SKM-1 treated with dmso at 0.1 percent for 144 hours (cell line): ENCODE measurements around the gene SFXN5.
A peak's percentile ranks its signal among the peaks of the same experiment; 100 is the strongest.

Experiments
- DNase-seq: peaks from one replicate; lab custom pipeline; 2025; ENCODE audit not compliant: unreplicated experiment; lab: John Stamatoyannopoulos, UW

Gene SFXN5

DNA sequence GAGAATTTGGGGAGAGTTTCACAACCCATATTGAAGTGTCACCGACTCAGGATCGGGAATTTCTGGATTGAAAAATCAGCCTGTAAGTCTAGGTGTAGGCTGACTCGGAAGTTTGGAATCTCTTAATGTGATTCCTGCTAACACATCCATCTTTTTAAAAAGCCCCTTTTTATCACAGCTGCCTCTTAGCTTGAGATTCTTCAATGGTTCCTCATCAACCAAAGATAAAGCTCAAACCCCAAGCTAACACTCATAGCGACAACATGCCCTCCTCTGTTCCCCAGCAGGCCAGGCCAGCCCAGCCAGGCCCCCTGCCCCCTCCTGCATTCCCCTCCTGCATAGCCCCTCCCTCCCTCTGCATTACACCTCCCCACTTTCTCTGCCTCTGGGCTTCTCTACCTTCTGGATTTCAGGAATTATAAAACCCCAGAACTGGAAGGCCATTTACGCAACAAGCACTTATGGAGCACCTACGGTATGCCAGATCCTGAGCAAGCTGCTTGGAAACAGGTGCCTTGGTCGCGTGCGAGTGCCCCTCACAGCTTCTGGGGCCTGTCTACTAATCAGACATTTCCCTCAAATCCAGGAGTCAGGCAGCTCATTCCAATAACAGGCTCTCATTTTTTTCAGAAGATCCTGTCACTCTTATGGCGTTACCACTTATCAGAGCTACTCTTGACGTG is 90.8 kb downstream of the SFXN5 start:
- no peak for DNase-seq

DNA sequence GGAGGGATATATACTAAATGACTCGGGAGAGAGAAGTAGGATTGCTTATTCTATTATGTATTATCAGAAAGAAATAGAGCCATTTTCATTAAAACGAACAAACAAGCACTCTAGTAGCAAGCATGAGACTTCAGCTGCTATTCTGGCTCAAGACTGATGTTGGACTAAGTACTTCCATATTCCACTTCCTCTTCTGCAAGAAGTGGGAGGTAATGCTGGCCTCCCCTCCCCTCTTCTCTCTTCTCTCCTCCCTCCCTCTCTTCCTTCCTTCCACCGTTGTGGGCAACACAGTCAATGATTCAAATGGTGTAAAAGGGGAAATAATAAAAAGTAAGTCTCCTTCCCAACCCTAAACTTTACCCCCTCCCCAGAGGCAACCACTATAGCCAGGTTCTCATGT is 91.6 kb downstream of the SFXN5 start:
- DNase-seq, result peak; percentile 97

DNA sequence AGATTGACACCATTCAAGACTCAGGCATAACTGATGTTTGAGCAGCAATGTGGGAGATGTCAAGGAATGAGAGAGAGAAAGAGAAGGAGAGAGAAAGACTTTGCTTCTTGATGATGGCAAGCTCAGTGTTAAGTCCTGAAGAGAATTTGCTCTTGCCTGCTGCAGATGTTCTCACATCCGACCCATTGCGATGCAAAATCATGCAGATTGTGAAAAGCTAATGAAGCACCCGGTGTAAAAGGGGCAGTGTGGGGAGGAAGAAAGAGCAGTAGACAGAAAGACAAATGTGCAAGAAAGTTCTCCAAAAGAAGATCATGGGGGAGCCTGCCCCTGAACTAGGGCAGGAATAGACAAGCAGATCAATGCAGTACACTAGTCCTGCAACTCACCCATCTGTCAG is 96.5 kb downstream of the SFXN5 start:
- DNase-seq, result no peak

- DNase-seq, result no peak
Measured at GRCh38 chr2:72974436-72974754, 97.1 kb downstream of the SFXN5 start.

DNA sequence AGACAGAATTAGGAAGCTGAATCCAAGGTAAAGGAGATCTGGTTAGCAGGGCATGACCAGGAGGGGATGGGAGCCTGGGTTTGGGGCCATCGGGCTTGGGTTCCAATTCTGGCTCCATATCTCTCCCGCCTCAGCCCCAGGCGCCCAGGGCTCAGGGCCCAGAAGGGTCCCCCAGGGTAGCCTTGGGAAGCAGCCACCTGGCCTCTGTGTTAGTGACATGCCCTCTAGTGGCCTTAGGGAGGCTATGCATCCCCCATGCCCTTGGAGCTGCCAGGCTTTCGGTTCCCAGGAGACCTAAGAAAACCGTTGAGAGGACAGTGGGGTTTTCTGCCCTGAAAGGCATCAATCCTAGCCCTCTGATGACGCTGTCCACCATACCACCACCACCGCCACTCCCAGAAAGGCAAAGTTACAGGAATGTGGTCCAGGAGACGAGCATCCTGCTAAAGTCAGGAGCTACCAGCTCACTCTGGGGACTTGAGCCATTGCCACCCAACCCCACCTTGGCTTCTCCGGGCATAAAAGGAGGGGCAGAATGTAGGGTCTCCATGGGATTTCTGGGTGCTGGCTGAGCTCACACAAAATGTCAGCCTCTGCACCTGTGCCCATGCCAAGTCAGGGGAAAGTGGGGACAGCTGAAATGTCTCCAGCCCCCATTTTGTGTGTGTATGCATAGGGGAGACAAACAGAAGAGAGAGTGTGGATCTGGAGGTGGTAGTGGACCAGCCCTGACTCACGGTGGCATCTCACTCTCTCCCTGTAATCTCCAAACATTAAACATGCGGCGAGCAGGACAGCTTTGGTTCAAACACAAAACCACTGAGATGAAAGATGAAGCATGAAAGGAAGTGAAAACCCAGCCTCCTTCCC is 97.7 kb downstream of the SFXN5 start:
- DNase-seq, result peak; percentile 42

DNA sequence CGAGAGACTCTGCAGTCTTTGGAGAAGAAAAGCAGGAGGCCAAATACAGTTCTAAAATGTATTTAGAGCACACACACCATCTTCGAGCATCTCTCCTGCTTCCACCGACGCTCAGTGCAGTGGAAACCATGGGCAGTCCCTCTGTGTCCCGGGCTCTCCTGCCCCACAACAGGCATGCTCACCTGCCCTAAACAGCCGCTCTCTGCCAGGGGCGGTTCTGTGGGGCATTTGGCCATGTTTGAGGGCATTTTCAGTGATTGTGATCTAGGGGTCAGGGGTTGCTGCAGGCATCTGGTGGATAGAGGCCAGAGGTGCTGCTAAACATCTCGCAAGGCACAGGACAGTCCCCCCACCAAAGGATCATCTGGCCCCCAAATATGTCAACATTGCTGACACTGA is 98.4 kb downstream of the SFXN5 start:
- DNase-seq, result no peak

DNA sequence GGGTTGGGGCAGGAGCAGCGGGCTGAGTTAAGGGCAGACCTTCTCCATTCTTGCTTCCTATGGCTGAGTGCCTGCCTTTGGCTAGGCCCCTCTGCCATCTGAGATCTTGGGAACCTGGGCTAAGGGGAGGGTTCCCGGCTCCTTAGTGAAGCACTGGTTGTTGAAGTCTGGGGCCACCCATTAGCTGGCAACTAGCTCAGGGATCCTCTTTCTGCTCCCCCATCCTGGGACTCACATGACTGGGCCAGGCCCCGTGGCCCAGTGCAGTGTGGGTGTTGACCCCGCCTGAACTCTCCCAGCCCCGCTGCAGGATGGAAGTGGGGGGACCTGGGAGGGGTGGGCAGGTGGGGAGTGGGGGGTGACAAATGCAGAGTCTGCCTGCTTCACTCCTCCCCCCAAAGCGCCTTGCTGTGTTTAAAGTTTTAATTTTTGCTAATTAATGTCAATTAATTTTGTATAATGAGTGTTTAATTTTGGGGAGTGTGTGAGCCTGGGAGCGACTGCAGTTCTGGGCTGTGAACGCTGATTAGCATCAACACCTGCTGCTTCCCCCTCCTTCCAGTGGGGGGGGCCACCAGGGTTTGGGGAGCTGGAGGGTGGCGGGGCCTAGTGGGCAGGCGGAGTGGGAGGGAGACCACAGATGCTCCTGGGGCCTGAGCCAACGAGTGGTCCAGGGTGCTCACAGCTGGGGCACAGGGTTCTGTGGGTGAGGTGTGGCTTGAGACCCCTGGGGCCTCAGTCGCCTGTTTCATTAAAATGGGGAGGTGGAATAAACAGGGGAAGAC is 99.0 kb downstream of the SFXN5 start:
- no peak for DNase-seq

DNA sequence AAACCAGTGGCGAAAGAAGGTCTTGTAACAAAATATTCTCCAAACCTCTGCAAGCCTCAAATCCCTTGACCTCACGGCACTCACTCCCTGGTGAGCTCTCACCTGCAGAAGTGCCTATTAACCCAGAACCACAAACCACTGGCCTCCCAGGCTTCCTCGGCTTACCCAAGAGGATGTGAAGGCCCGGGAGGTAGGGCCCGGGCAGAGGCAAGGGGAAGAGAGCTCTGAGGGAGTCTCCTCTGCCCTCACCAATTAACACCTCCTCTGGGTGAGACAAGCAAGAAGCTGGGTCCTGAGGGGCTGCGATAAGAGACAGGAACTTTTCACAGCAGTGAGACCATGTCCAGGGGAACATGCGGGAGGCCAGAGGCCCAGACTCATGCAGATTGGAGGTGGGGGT is 100.5 kb downstream of the SFXN5 start:
- peak; percentile 15 for DNase-seq

DNA sequence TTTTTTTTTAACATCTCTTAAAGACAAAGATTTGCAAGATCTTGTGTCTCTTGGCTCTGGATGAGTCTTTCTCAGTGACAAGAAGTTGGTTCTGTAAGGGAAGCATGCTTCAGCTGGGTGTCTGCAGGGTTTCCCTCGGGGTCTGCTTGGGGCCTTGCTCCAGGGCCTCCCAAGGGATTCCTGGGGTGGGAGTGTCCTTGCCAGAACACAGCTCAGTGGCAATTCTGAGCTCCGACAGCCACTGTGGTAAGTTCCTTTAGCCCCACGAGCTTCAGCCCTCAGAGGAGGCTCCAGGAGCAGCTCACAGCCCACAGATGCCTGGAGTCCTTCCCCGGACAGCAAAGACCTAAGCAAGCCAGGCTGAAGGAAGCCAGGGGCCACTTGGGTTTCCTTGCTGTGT is 101.8 kb downstream of the SFXN5 start:
- no peak for DNase-seq

DNA sequence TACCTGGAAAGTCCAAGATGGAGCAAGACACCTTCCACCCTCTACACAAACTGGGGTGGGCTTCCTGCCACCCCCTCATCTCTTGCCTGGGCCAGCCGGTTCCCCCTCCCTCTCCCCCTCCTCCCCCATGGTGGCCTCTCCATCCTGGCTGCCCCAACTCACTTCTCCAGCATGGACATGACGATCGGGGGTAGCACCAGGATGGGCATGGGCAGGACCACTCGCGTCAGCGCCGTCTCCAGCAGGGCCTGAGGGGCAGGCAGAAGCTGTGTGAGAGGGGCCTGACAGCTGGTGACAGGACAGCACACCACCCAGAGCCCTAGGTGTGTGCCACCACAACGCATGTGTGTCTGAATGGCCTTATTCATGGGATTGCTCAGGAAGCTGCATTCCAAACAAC is 103.2 kb downstream of the SFXN5 start:
- DNase-seq, result no peak

DNA sequence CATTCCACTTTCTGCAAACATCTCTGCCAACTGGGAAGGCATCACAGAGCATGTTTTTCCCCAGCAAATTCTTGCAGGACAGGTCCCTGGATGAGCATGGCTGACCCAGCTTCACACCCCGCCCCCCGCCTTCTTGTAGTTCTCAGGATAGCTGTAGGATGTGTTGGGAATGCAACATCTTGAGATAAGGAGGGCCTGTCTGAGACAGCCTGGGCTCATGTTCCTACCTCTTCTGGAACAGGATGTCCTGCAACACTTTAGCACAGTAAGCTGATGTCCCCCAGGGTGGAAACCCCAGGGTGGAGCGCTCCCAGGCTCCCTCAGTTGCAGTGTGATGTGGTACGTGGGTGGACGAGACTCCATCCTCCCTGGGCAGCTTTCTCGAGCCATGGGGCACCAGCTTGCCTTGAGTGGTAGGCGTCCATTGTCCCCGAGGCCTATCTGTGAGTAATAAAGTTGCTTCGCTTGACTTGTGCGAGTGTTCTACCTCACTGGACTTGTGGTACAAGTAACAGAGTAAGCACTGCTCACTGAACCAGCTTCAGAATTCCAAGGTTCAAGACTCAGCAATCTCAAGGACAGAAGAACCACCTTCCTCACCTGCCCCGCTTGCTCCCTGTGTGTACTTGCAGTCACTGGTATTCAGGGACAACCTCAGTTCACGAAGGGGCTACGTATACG is 105.6 kb downstream of the SFXN5 start:
- DNase-seq, result no peak

- DNase-seq, result no peak
Measured at GRCh38 chr2:72965016-72965415, 106.5 kb downstream of the SFXN5 start.

GRCh38 chr2:72964146-72964525 is 107.4 kb downstream of the SFXN5 start:
- no peak for DNase-seq

DNA sequence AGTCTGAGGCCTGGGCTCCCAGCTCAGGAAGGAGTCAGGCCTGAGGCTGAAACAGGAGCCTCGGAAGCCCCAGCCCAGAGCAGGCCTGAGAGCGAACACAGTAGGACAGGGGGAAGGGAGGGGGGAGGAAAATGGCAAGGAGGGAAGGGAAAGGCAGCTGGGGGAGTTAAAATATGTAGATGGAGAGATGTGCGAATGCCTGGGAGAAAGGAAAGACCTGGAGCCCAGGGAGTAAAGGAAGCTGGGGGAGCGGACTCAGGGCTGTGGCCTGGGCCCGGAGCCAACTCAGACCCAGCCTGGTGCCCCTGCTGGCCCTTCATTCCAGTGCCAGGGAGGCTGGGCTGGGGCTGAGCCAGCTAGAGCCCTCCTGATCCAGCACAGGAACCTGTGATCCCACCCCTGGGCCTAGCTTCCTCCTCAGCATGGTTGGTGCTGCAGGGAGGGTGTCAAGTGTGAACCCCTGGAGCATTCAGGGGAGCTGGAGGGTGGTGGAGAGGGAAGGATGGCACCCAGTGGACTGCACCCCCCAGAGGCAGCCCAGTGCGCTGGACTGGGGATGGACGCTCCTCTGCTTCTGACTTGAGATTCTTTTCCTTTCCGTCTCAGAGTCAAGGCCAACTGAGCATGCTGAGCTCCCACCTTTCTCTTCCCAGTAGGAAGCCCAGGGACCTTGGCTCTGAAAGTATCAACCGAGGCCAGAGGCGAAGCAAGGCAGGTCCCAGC is 107.9 kb downstream of the SFXN5 start:
- no peak for DNase-seq

DNA sequence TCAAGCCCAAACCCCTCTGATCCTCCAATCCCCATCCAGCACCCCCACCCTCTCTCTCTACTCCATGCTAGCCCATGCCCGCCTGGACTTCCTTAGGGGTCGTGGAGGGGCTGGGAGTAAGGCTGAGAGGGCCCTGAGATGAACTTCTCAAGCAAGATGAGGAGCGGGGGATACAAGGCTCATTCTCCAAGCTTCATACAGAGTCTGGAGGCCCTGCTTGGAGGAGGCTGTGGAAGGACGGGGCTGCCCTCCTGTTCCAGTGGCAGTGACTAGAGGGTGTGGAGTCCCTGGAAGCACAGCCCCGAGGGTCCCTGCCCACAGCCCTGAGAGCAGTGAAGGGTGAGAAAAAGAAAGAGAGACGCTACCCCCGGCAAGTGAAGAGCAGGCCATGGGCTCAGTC is 108.6 kb downstream of the SFXN5 start:
- no peak for DNase-seq

DNA sequence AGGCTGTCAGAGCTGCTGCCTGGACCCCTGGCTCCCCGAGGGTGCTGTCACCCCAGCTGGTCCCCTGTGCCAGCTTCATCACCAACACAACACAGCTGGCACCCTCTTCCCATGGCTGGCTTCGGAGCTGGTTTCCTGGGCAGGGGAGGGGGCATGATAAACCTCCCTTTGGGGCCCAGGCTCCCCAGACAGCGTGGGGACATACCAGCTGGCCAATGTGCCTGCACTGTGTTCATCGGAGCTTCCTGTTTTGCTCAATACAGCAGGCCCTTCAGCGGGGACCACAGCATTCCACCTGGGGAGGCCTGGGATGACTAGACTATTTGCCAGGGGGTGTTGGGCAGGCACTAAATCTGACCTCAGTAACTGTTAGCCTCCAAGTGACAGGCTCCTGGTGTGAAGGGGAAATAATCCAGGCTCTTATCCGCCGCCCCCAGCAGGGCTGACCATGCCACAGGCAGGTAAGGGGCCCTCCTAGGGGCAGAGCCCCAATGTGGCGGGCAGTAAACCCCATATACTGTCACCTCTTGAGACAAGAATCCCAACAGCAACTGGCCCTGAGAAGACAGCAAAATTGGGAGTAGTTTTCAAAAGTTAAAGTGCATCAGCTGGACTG is 109.6 kb downstream of the SFXN5 start:
- peak; percentile 54 for DNase-seq

DNA sequence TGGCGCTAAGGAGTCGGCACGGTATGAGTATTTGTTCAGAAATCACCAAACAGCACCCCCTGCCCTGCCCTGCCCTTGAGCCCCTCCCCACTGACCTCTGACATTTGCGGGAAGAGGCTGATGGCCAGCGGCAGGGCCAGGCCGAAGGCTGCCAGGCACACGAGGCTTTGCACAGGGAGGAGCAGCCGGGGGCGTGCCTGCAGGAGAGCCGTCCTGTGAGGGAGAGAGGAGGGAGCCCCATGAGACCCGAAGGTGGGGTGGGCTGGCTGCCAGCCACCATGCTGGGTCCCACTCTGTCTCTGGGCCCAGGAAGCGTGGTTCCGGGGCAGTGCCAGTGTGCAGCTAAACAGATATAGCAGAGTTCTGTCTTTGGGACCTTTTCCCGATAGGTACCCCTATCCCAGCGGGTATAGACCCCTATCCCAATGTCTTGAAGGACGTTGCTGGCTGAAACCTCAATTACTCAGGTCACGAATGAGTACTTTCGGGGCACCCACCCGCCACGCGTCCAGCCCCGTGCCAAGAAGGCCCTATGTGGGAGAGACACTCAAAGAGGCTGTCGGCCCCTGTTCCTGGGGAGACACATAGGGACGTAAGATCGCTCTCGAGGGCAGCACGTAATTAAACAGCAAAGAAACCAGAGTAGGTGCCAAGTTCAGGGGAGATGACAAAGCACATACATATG is 110.3 kb downstream of the SFXN5 start:
- no peak for DNase-seq

DNA sequence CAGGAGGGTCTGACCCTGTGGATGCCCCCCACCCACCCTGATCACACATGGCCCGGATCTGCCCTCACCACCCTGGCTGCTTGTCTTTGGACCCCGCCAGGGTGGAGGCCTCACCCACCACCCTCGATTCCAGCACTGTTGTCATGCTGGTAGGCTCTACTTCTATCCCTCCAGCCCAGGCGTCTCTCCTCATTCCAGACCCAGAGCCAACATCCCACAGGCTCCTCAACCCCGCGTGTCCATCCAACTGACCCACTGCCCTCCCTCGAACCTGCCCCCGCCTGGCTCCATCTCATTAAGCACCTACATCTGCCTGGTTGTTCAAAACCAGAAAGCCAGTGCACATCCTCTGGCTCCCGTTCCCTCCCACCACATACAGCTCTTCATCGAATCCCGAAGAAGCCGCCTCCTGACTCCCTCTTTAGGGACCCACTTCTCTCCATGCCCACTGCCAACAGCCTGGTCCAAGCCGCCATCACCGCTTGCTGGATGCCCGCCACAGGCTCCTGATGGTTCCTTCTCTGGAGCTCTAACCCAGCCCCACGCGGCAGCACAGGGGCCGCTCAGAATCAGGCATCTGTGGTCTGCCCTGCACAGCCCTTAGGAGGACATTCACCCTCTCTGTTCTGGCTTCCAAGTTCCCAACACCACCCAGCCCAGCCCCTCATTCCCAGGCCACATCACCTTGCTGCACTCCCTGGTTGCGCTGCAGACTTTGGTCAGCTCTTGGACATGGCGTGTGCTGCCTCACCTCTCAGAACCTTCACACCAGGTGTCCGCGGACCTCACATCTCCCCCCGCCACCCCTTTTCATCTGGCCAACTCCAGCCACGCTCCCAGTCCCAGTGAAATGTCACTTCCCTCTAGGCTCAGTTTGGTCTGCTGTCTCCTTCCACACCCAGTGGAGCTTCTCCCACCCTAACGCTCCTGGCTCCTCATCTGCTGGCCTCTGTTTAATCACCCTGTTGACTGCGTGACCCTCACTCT is 111.2 kb downstream of the SFXN5 start:
- no peak for DNase-seq

DNA sequence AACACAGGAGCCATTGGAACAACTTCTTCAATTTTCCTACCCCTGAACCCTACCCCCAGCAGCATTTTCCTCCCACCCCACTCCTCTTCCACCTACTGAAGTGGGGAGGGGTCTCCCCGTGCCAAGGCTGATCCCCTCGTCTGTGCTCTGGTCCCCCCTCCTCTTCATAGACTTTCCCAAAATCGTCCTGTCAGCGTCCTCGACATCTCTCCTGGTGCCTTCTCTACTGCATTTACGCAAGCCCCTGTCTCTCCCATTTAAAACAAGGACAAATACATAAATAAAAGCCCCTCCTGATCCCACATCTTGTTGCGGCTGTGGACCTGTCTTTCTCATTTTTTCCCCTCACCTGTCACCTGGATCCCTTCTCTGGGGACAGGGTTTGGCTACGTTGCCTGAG is 112.0 kb downstream of the SFXN5 start:
- DNase-seq, result no peak
